HFF-Myc (cell line): ENCODE measurements around the gene PDE11A.

Source experiments
- DNase-seq: peaks from one replicate; pipeline ENCODE4 v3.0.0-alpha.2; 2011; ENCODE audit warnings: low read depth; ENCODE audit errors: extremely low read depth
- H3K4me3 ChIP-seq: replicated peaks from 2 replicates; pipeline ENCODE4 v1.5.1; 2011; ENCODE audit warnings: low read depth, mild to moderate bottlenecking, control low read depth, low read length
- TF ChIP-seq, protein P1 (sequence below): IDR thresholded peaks from 2 replicates; pipeline ENCODE4 v1.5.1; 2012; ENCODE audit warnings: mild to moderate bottlenecking, low read depth, low read length, control low read depth; ENCODE audit errors: missing control alignments

PDE11A gene

GRCh38 chr2:177897278-177897677 is 175.3 kb downstream of the PDE11A start:
- TF ChIP-seq, protein P1, sequence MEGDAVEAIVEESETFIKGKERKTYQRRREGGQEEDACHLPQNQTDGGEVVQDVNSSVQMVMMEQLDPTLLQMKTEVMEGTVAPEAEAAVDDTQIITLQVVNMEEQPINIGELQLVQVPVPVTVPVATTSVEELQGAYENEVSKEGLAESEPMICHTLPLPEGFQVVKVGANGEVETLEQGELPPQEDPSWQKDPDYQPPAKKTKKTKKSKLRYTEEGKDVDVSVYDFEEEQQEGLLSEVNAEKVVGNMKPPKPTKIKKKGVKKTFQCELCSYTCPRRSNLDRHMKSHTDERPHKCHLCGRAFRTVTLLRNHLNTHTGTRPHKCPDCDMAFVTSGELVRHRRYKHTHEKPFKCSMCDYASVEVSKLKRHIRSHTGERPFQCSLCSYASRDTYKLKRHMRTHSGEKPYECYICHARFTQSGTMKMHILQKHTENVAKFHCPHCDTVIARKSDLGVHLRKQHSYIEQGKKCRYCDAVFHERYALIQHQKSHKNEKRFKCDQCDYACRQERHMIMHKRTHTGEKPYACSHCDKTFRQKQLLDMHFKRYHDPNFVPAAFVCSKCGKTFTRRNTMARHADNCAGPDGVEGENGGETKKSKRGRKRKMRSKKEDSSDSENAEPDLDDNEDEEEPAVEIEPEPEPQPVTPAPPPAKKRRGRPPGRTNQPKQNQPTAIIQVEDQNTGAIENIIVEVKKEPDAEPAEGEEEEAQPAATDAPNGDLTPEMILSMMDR = no peak
- no peak for DNase-seq
- H3K4me3 ChIP-seq = no peak overlapping the region

DNA sequence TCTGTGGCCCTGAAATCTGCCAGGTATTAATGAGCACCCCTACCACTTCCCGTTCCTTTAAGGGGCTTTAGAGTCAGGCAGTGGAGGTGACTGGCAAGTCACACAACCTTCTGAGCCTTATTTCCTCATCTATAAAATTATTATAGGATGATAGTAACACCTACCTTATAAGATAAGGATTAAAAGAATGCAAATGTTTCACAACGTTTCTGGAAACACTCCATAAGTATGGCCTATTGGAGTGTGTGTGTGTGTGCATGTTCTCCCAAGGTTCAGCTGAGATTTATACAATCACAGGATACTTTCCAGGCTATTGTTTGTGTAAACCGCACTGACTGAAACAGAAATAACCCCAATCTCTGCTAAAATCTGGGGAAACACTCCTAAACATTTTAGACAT is 176.0 kb downstream of the PDE11A start:
- TF ChIP-seq, protein P1 = no peak
- DNase-seq = no peak
- H3K4me3 ChIP-seq = no peak overlapping the region

- no peak overlapping the region for H3K4me3 ChIP-seq
- no peak for DNase-seq
- TF ChIP-seq, protein P1 = no peak
Measured at GRCh38 chr2:177894546-177894945, 178.0 kb downstream of the PDE11A start.

DNA sequence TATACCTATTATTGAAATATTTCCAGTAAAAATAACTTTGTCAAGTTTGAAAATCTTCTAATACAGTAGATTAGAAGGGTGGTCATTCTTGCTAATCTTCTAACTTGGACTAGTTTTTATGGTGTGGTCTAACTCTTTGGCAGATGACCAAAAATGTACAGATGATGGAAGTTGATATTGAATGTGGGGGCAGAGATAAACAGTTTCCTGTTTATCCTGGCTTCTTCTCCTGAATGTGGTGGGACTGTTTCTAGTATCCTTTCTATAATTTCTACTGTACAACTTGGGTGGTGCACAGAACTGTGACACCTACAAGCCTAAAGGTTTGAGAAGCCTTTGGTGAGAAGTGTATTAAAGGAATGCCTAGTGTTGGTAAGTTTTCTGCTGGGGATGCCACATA is 178.7 kb downstream of the PDE11A start:
- H3K4me3 ChIP-seq = no peak overlapping the region
- TF ChIP-seq, protein P1 = no peak
- no peak for DNase-seq

- TF ChIP-seq, protein P1 = no peak
- H3K4me3 ChIP-seq = no peak overlapping the region
- no peak for DNase-seq
Measured at GRCh38 chr2:177891533-177891932, 181.0 kb downstream of the PDE11A start.

GRCh38 chr2:177889818-177890460 is 182.6 kb downstream of the PDE11A start:
- no peak for DNase-seq
- TF ChIP-seq, protein P1 = no peak
- no peak overlapping the region for H3K4me3 ChIP-seq

DNA sequence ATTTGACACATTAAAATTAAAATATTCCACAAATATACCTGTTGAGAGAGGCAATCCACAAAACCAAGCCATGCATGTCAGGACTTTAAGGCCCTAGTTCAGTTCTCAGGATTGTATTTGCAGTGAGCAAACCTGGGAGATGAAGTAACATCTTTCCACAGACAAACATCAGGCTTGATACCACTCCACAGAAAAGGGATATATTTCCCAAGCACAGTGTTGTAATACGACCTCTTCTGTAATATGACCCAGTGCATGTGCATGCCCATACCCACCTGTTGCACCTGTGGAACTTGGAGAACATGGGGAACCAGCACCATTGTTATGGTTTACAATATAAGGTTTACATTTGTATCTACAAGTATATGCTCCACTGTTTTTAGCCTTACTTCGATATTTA is 184.0 kb downstream of the PDE11A start:
- TF ChIP-seq, protein P1 = no peak
- H3K4me3 ChIP-seq = no peak overlapping the region
- DNase-seq = no peak
